Vagina (tissue), 2 donors: ENCODE measurements around the gene RPUSD3.

Experiments used
- CTCF ChIP-seq, 3 experiments: fragments of 450-650 bp in 2 of 3; fragments of 200-600 bp in 1 of 3; sonication (generic) in 1 of 3; IDR thresholded peaks; one replicate each; pipeline ENCODE4 v1.5.1; 2017 to 2019; ENCODE audit warnings: antibody characterized with exemption in 3 of 3, mild to moderate bottlenecking in 2 of 3, moderate library complexity in 2 of 3
- POLR2A ChIP-seq, 2 donors: fragments of 450-650 bp; IDR thresholded peaks; one replicate each; pipeline ENCODE4 v1.6.1; 2017; ENCODE audit warnings: antibody characterized with exemption in 2 of 2, mild to moderate bottlenecking in 2 of 2, moderate library complexity in 2 of 2
- POLR2AphosphoS5 ChIP-seq, 2 donors: sonication (generic); formaldehyde crosslinking; IDR thresholded peaks; one replicate each; pipeline ENCODE4 v1.9.0; 2017; ENCODE audit warnings: antibody characterized with exemption in 2 of 2, mild to moderate bottlenecking in 2 of 2, low read depth in 1 of 2; ENCODE audit not compliant: insufficient read depth in 1 of 2

GRCh38 chr3:9886328-9886727 lies 42.5 kb upstream of the RPUSD3 start:
- TF ChIP-seq CTCF (IDR thresholded peaks at IDR 0.05) (no peak), POLR2A (IDR thresholded peaks at IDR 0.05) (no peak), POLR2AphosphoS5 (IDR thresholded peaks at IDR 0.05; ENCODE audit: insufficient read depth in 1 of 2, low read depth in 1 of 2) (no peak)
